Erythroblast (primary cell): ENCODE results near the gene WSCD2.

Experiments
- GATA1 ChIP-seq: IDR thresholded peaks from 2 replicates; pipeline ENCODE4 v1.6.1; 2011; ENCODE audit warnings: low read depth, mild to moderate bottlenecking, control low read depth, low read length, moderate library complexity
- POLR2A ChIP-seq: IDR thresholded peaks from 2 replicates; pipeline ENCODE4 v1.6.1; 2011; ENCODE audit warnings: mild to moderate bottlenecking, low read length

- TF ChIP-seq POLR2A (no peak), GATA1 (no peak)
Observed at GRCh38 chr12:108090107-108090899, 38.8 kb upstream of the WSCD2 start.
